NCI-H187 treated with DMSO at 0.1 percent for 48 hours (cell line): ENCODE results near the gene FAM149A.

Experiments
- DNase-seq: peaks from one replicate; lab custom pipeline; 2025; lab: John Stamatoyannopoulos, UW

FAM149A gene

DNA sequence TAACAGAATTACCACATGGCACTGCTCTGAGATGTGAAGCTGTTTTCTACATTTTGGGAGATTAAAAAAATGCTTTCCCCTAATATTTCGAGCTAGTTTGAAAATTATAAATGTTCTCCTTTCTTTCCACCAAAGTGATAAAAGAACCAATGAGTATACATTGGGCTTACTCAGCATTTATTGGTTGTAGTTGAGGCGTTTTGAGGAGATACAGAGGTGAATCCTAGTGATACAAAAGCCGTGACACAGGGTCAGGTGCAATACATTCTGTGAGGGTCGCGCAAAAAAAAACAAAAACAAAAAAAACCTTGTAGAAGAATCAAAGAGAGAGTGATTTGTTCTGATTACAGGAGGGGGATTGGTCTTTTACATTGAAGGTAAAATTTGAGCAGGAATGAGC lies 54.5 kb downstream of the FAM149A start:
- DNase-seq, result no peak

DNA sequence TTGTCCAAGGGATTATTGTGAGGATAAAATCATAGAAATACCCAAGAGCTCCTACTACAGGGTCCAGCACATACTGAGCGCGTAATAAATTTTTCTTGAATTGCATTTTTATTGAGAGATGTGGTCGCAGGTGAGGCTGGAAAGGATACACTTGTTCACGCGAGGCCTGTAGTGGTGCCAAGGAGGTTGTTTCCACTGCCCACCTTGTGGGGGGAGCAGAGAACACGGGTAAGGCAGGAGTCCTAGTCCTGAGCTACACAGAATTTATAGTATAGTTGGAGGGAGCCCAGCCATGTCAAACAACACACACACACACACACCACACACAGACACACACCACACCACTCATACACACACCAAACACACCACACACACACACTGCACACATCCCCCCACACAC lies 55.1 kb downstream of the FAM149A start:
- no peak for DNase-seq

DNA sequence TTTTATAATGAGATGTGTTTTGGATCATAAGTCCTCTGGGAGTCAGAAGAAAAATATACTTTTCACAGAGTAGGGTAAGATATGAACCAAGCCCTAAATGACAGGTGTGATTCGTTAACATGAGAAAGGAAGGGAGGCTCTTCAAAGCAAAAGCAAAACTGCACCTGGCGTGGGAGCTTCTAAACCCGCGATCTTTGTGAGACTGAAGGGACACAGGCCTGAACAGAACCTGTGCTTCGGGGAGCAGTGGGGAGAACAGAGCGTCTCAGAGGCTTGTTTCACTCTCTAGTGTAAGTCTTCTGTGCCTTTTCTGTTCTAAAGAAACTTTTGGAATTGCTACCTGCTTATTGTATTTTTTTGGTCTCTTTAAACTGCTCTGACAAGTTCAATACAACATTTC lies 56.6 kb downstream of the FAM149A start:
- DNase-seq, result peak; percentile 65

DNA sequence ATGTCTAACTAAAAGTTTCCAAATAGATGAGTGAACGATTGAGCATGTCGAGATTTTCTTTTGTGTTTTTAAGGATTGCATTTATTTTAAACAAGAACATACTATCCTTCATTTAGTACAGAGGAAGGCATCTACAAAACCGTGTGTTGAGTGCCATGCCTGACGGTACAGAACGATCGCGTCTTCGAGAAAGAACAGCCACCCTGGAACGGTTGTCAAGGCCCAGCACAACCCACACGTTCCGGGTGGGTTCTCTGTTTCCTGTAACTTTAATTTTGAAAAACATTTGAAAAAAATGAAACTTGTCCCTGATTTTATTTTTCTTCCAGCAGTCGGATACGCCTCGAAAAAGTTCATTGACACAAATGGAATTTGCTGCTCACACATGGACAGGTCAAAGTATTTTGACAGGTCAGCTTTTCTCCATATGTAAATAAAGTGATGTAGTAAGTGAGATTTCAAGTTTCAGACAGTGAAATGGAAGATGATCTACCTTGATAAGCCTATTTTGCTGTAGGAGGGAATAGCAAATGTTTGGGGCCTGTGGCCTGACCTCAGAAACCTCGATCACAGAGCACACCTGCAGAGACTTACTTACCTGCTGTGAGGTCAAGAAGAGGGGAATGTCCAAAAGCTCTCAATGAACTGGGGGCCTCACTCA lies 62.5 kb downstream of the FAM149A start:
- DNase-seq, result no peak

DNA sequence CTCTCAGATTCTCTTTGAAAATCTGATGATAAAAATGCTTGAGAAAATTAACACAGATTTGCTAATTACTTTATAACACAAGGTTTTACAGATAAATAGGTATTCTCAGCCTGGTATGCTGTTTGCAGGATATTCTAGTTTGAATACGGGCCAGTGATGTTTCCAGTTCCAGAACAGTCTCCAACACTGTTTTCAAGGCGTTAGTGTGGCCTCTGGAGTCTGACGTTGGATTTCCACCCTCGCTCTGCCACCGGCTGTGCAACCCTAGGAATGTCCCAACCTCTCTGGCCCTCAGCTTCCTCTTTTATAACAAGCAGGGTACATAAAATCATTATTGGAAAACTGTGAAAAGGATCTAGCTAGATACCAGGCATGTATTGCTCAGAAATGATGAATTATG lies 63.1 kb downstream of the FAM149A start:
- DNase-seq, result no peak

DNA sequence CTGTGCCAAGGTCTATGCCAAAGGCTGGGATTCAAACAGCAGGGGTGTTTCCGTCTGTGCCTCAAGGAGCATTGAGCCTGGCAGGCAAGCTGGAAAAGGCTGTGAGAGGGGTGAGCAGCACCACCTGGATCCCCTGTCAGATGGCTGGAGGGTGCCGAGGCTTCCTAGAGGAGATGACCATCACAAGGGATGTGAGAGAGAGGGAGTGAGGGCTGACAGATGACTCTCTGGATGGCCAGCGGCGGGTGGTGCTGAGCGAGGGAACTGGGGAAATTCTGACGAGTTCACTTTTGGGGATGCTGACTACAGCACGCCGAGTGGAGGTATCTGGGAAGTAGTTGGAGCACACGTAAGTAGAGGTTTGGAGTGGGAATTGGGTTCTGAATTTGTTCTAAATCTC lies 64.2 kb downstream of the FAM149A start:
- DNase-seq, result no peak

DNA sequence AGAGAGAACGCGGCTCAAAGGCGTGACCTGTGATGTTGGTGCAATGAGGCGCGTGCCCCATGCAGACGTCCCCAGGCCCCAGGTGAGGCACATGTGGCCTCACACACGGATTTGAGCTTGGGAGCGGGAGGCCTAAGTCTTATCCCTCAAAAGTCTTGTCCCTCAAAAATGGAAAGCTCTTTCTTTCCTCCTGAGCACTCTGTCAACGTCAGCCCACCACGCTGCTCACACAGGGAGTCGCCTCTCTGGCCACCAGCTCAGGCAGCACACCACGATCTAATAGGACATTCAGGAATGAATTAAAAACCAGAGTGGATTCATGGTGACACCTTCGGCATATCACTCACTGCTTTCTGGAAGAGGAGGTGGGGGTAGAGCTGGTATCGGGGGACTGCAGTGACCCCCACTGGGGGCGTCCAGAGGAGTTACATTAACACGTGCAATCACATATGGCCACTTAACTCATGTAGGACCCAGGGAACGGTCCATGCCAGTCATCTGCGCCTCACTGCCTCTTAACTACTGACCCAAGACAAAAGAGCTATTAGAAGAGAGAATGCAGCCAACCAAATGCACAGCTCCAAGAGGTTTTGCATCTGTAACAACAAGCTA lies 64.9 kb downstream of the FAM149A start:
- no peak for DNase-seq

DNA sequence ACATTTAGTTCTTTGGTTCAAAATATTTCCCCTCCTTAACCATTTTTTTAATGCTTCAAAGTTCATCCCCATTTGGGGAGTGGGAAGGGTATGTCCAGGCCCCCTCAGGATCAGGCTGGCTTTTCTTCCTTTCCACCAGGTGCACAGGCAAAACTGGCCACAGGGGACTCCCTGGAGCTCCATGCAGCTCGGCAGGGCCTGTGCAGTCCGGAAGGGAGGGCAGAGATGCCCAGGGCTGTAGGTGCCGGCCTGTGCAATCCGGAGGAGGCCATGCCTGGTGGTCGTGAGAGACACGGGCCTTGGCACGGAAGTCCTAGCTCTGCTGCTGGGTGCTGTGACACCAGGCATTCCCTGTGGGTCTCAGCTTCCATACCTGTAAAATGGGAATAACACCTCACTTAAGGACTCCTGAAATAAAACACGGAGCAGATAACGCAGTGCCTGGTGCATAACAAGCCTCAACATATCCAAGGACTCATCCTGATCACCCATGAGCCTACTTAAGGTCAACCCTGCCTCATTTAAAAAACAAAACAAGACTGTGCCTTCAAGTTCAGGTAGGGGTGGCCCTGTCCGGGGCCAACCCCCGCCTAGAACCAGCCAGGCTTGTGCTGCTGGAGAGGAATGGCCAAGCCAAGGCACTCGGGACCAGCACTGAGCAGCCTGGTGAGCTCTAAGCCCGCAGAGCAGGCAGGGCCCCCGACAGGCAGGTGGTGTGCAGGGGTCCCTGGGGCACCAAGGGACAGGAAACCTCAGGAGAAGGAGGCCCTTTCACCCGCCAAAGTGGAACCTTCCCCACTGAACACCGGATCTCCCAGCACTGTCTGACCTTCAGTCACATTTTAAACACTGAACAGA lies 65.7 kb downstream of the FAM149A start:
- no peak for DNase-seq

DNA sequence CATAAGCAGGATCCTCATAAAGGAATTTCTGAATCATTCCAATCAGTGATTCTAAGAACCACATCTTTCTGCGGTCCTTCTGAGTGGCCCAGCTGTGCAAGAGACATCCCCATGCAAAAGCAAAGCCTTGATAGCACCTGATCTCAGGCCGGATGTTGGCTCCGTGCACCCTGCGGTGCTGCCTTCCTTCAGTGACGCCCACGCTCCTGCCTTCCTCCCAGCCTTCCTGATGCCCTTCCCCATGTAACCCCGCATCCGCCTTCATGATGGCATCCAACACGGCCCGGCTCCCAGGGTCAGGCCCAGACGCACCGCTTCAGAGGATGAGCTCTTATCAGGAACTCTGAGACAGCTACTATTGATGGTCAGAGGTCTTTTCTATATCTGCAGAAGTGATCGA lies 66.5 kb downstream of the FAM149A start:
- no peak for DNase-seq

DNA sequence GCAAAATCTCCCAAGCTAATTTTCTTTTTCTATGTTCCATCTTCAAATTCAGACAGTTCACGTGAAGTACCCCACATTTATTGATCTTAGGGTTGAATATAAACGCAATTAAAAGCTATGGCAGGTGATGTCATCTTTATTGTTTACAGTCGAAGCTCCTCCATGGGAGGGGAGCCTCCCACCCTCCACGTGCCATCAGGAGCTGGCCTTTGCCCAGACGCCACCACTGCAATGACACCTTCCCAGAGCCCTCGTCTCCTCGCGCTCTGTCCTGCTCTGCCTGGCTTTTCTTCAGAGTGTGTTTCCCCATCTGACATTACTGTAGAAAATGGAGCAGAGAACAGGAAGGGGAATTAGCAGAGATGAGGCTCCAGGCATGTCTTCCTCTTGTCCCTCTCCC lies 68.0 kb downstream of the FAM149A start:
- no peak for DNase-seq

DNA sequence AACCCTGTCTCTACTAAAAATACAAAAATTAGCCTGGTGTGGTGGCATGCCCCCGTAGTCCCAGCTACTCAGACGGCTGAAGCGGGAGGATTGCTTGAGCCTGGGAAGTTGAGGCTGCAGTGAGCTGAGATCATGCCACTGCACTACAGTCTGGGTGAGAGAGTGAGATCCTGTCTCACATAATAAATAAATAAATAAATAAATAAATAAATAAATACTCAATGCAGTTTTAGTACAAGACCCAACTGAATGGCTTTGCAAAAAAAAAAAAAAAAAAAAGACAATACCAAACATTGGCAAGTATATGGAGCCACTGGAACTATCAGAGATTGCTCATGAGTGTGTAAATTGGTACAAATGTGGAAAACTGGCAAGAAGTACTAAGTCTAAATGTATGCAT lies 83.6 kb downstream of the FAM149A start:
- no peak for DNase-seq

DNA sequence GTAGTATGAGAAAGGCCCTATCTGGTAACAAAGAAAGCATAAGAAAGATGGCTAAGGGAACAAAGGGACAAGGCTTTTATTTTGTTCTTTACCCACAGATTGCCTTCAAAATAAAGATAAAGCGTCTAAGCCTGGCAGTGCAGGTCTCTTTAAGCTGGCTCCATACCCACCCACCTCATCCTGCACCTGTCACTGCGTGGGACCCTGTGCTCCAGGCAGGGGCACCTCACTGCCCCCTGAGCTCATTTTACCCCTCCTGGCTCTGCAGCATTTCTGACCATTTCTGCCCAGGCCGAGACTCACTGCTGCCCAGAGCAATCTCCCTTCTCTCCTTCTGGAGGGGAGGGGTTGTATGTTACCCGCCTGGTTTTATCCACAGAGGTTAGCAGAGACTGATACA lies 85.2 kb downstream of the FAM149A start:
- no peak for DNase-seq

DNA sequence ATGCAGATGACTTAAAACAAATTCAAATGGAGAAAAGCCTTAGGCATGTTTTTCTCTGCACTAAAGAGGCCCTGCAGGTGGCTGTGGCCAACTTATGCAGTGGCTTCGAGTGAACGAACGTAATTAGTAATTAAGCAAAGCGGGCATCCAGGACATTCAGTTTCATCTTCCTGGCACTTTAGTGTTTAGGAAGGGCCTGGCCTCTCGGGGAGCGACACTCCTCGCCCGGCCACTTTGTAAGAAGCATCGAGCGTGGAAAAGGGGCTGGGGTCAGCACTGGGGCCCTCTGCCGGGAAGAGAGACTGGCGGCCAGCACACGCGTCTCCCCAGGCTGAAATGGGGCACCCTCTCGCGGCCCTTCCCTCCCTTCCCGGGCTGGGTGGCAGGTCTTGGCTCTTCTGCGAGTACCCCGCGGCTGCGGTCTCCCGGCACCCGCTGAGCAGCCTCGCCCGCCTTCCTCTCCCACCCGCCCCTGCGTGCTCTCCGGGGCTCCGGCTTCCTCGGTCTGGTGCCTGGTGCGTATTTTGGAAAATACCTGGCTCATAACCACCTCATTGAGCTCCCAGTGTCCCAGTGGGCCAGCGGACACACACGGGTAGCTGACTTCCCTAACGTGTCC lies 86.2 kb downstream of the FAM149A start:
- DNase-seq, result no peak

DNA sequence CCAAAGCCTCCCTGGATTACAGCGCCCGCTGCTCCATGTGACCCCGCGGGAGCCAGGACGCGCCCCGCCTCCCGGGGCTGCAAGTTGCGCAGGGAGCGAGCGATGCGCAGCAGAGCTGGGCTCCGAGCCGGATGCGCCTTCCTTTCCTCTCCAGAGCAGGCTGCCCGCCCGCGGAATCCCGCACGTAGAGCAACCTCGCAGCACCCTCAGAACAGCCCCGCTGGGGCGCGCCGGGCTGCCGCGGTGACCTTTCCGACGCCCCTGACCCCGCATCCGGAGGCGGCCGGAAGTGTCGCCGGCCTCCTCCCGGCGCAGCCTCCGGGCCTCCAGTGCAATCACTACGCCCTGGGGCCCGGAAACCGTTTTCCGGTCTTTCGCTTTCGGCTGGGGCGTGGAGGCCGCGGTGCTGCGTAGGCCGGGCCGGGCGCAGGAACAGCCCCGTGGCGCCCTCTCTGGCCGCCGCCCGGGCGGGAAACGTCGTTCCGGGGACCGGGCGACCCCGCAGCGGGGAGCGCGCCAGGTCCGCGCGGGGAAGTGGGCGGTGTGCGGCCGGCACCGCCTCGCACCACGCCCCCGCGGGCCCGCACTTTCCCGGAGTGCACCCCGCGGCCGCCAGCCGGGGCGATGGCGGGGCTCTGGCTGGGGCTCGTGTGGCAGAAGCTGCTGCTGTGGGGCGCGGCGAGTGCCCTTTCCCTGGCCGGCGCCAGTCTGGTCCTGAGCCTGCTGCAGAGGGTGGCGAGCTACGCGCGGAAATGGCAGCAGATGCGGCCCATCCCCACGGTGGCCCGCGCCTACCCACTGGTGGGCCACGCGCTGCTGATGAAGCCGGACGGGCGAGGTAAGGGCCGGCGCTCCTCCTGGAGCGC lies 86.9 kb downstream of the FAM149A start, which contains the start of gene CYP4V2:
CYP4V2 (plus strand) TSS at position 368 of the 866 bp plus-strand sequence; CDS start at position 625, 257 bp downstream.
- DNase-seq, result no peak

DNA sequence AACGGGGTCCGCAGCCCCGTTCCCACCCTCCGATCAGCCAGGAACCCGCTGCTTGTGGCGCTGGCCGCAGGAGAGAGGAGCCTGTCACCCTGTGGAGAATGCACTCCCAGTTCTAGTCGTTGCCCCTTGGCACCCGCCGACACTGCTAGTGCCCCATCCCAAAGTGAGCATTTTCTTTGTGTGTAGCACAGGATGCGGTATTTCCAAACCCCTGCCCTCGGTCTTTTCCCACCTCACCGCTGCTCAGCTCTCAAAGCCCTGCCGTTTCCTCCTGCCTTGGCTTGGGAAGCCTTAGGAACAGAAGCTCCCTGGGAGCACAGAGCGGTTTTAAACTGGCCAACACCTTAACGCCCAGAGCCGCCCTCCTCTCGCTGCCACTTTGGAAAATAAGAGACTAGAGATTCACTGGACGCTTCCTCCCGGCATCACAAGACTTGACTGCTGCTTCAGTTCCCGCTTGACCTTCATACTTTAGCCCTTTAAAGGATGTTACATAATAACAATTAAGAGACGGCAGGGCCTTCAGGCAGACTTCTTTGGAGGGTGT lies 87.6 kb downstream of the FAM149A start:
- no peak for DNase-seq

DNA sequence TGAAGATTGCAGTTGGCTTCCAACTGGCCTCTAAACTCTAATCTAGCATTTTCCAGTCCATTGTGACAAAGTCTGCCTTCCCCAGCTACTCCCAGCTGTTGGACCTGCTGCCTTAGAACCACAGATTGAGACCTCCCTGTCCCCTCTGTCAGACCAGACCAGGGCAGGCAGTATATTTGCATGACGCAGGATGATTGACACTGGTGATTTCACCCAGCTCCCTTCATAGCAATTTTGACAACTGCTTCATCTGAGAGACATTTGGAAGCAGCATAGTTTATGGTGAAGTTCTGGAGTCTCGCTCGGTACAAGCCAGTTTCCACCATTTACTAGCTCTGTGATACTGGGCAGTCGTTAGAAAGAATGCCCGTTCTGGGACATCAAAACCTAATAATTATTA lies 89.3 kb downstream of the FAM149A start:
- DNase-seq, result no peak

DNA sequence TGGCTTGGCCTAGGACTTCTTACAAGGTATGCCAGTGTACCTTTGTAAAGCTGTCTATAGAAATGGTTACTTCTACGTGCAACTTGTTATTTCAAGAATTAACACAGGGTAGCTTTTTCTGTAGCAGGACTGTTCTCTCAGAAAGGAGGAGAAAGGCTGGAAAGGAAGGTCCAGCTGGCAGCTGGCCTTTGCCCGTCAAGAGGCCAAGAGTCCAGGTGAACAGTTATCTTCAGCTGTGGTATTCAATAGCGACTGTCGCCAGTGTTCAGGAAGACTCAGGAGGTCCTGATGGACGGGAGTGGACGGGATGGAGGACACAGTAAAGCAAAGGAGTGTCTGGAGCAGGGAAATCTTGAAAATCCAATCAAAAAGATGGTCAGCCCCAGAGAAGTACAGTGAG lies 91.6 kb downstream of the FAM149A start:
- DNase-seq, result no peak

DNA sequence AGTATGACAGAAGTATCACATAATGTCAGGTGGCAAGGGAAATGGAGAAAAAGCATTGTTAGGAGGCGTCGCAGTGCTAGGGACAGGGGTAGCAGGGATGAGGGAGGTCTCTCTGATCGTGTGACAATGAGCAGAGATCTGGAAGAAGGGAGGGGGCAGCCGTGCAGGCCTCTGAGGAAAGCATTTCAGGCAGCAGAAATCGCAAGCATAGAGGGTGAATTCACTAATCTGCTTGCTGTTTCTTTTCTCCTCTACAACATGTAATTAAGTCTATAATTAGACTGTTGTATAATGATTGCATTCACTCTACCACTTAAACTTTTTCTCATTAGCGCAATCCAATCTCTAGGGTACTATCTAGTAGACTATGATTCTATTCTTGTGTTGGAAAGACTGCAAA lies 96.0 kb downstream of the FAM149A start:
- no peak for DNase-seq

DNA sequence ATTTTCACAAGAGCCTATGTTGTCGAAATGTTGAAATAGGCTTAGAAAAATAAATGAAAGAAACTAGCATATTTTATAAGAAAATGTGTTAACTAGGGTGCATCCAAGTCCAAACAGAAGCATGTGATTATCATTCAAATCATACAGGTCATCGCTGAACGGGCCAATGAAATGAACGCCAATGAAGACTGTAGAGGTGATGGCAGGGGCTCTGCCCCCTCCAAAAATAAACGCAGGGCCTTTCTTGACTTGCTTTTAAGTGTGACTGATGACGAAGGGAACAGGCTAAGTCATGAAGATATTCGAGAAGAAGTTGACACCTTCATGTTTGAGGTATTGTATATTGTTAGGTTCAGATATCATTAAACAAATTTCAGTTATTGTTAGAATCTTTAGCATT lies 96.5 kb downstream of the FAM149A start:
- DNase-seq, result no peak

DNA sequence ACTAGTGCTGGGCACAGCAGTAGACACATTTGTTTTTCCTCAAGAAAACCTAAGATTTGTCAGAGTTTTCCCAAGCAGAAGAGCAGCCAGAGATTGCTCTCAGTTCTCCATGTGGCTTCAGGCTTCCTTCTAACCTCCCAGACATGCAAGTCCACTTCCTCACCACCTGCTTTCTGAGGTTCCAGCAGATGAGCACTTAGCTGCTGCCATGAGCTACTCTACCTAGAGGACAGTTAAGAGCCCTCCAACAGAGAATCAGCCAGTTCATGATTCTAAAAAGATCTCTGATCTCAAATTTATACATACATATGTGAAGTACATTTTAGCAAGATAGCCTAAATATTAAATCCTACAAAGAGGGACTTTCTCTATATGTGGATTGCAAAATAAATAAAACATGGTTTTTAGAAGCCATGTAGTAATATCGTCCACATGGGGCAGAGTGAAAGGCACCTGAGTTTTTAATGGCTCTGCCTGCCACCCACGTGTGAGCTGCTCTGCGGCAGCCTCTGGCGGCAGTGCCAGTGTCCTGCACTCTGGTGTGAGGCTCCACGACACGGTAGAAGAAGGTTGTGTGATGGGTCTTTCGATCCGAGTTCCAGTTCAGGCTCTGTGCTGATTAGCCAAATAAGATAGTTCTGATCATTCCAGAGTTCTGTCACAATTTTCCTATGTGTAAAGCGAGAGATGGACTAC lies 97.2 kb downstream of the FAM149A start:
- DNase-seq, result peak; percentile 6
